A549 (cell line): Measurements from ENCODE around the gene CD200R1L. TPM values are rescaled to one million over a fixed set of nuclear protein-coding genes. Genes with fewer than 3 reads are reported as not detected.

ENCODE experiments used
- ATAC-seq, 2 experiments: fragments of 200-7000 bp in 1 of 2; fragments of >200 bp in 1 of 2; cut with Nextera tagmentation in 1 of 2; cut with Tn5 transposase in 1 of 2; 3 replicates each; pipeline versions ENCODE4 v1.8.0 to v1.9.1; 2018 to 2020; ENCODE audit warnings: mild to moderate bottlenecking in 1 of 2, moderate library complexity in 1 of 2
- CTCF ChIA-PET: fragments of 300-600 bp; sonication (Branson Sonifier 250); formaldehyde crosslinking; extraction: SDS; loops from one replicate; lab custom pipeline; 2021; ENCODE audit warnings: antibody characterized with exemption, inconsistent platforms; lab: Yijun Ruan, JAX
- POLR2A ChIA-PET: fragments of 350-600 bp; formaldehyde crosslinking; extraction: SDS; loops from one replicate; lab custom pipeline; 2021; ENCODE audit warnings: antibody characterized with exemption, inconsistent platforms; lab: Yijun Ruan, JAX
- DNase-seq, 2 experiments: peaks; one replicate each; pipeline versions ENCODE4 v3.0.0 to v3.0.0-alpha.2; 2011 to 2016; ENCODE audit warnings: low read depth in 1 of 2, low spot score in 1 of 2
- FAIRE-seq: peaks from 2 replicates; lab custom pipeline; 2011; peaks lifted over from hg19 to GRCh38; lab: Jason Lieb, UNC
- H3K27ac ChIP-seq, 2 experiments: fragments of >200 bp; sonication (Bioruptor Twin); formaldehyde crosslinking; 3 replicates each; pipeline ENCODE4 v1.5.1; 2016 to 2017
- H3K4me1 ChIP-seq: fragments of >200 bp; sonication (Bioruptor Twin); formaldehyde crosslinking; 3 replicates; pipeline ENCODE4 v1.6.1; 2016
- H3K4me2 ChIP-seq: fragments of >200 bp; sonication (Bioruptor Twin); formaldehyde crosslinking; 3 replicates; pipeline ENCODE4 v1.6.1; 2016
- H3K4me3 ChIP-seq: fragments of >200 bp; sonication (Bioruptor Twin); formaldehyde crosslinking; 3 replicates; pipeline ENCODE4 v1.5.1; 2016
- H3K9me3 ChIP-seq: fragments of >200 bp; sonication (Bioruptor Twin); formaldehyde crosslinking; 3 replicates; pipeline ENCODE4 v1.6.1; 2016
- BHLHE40 ChIP-seq: IDR thresholded peaks from 2 replicates; pipeline ENCODE4 v1.6.1; 2012; ENCODE audit warnings: low read depth, low read length, inconsistent platforms
- CBX2 ChIP-seq: fragments of 200-600 bp; sonication (generic); IDR thresholded peaks from 2 replicates; pipeline ENCODE4 v1.6.1; 2016; ENCODE audit warnings: low read depth, mild to moderate bottlenecking, borderline replicate concordance
- CBX8 ChIP-seq: fragments of 200-600 bp; sonication (generic); IDR thresholded peaks from 2 replicates; pipeline ENCODE4 v1.6.1; 2016
- CEBPB ChIP-seq, 2 experiments: fragments of >200 bp in 1 of 2; sonication (Bioruptor Twin) in 1 of 2; formaldehyde crosslinking in 1 of 2; IDR thresholded peaks; 2 replicates each; pipeline ENCODE4 v1.6.1; 2012 to 2016
- CHD2 ChIP-seq: fragments of 150-350 bp; IDR thresholded peaks from 2 replicates; pipeline ENCODE4 v1.6.1; 2014; ENCODE audit warnings: low read length; ENCODE audit not compliant: partially characterized antibody
- CHD4 ChIP-seq: fragments of 200-600 bp; sonication (generic); IDR thresholded peaks from 2 replicates; pipeline ENCODE4 v1.6.1; 2016; ENCODE audit warnings: antibody characterized with exemption, mild to moderate bottlenecking, borderline replicate concordance
- E2F6 ChIP-seq: IDR thresholded peaks from 2 replicates; pipeline ENCODE4 v1.6.1; 2012; ENCODE audit warnings: low read depth, borderline replicate concordance
- FOSB ChIP-seq: fragments of 250-450 bp; sonication (Bioruptor Pico); IDR thresholded peaks from 2 replicates; pipeline ENCODE4 v1.5.0; 2020; ENCODE audit warnings: mild to moderate bottlenecking, moderate library complexity
- HOXB5 ChIP-seq: fragments of 250-450 bp; sonication (Bioruptor Pico); IDR thresholded peaks from 2 replicates; pipeline ENCODE4 v1.5.0; 2020; ENCODE audit warnings: mild to moderate bottlenecking, moderate library complexity
- JUN ChIP-seq, 2 experiments: fragments of >200 bp; sonication (Bioruptor Twin); formaldehyde crosslinking; IDR thresholded peaks; 2 replicates in 1 of 2; 3 replicates in 1 of 2; pipeline ENCODE4 v1.6.1; 2016 to 2017
- JUNB ChIP-seq: fragments of >200 bp; sonication (Bioruptor Twin); formaldehyde crosslinking; IDR thresholded peaks from 2 replicates; pipeline ENCODE4 v1.6.1; 2016
- MYC ChIP-seq: IDR thresholded peaks from 2 replicates; pipeline ENCODE4 v1.6.1; 2012; ENCODE audit warnings: mild to moderate bottlenecking, inconsistent platforms, low read length, improper control_type of control experiment, borderline replicate concordance
- NFE2L2 ChIP-seq: fragments of 150-350 bp; conservative IDR thresholded peaks from 2 replicates; pipeline ENCODE4 v1.6.1; 2014; ENCODE audit warnings: low read length
- NPAS2 ChIP-seq: fragments of 250-450 bp; sonication (Bioruptor Pico); IDR thresholded peaks from 2 replicates; pipeline ENCODE4 v1.8.0; 2022; ENCODE audit warnings: mild to moderate bottlenecking, moderate library complexity, borderline replicate concordance
- POLR2AphosphoS2 ChIP-seq: conservative IDR thresholded peaks from 2 replicates; pipeline ENCODE4 v1.6.1; 2012; ENCODE audit warnings: low read length, improper control_type of control experiment, inconsistent platforms
- RAD21 ChIP-seq, 2 experiments: fragments of >200 bp in 1 of 2; sonication (Bioruptor Twin) in 1 of 2; formaldehyde crosslinking in 1 of 2; IDR thresholded peaks in 1 of 2; conservative IDR thresholded peaks in 1 of 2; 2 replicates in 1 of 2; 3 replicates in 1 of 2; pipeline ENCODE4 v1.6.1; 2012 to 2018; ENCODE audit warnings: inconsistent platforms in 1 of 2
- RARB ChIP-seq: fragments of 250-450 bp; sonication (Bioruptor Pico); IDR thresholded peaks from 2 replicates; pipeline ENCODE4 v1.8.0; 2021; ENCODE audit warnings: mild to moderate bottlenecking, moderate library complexity
- RCOR1 ChIP-seq: fragments of 150-350 bp; IDR thresholded peaks from 2 replicates; pipeline ENCODE4 v1.6.1; 2014; ENCODE audit warnings: antibody characterized with exemption, low read length, low read depth
- SMC3 ChIP-seq: fragments of >200 bp; sonication (Bioruptor Twin); formaldehyde crosslinking; IDR thresholded peaks from 3 replicates; pipeline ENCODE4 v1.6.1; 2018; ENCODE audit warnings: inconsistent platforms
- TFCP2L1 ChIP-seq: fragments of 250-450 bp; sonication (Bioruptor Pico); IDR thresholded peaks from 2 replicates; pipeline ENCODE4 v1.5.0; 2021; ENCODE audit warnings: mild to moderate bottlenecking
- TP53 ChIP-seq: fragments of 250-450 bp; sonication (Bioruptor Pico); IDR thresholded peaks from 2 replicates; pipeline ENCODE4 v1.5.0; 2021; ENCODE audit warnings: mild to moderate bottlenecking, moderate library complexity
- WGBS: methylation state at CpG from one replicate; pipeline ENCODE4 v1.1.6; 2017; ENCODE audit errors: missing lambda C conversion rate; 5-methylcytosine and 5-hydroxymethylcytosine counted together
- polyA plus RNA-seq, 4 experiments: library from polyadenylated mRNA; depleted of rRNA in 3 of 4; stranded (reverse); fragments of >200 nt; fragmentation: RNase III in 1 of 4; extraction: RNeasy Plus Mini Kit Qiagen cat#74134 plus additional on column Dnase treatment in 1 of 4; gene quantifications; 2 replicates in 3 of 4; 3 replicates in 1 of 4; pipeline ENCODE4 v1.2.3, GENCODE V29; 2011 to 2017
- TF ChIP-seq, protein P1 (sequence below): IDR thresholded peaks from 2 replicates; pipeline ENCODE4 v1.6.1; 2012
- TF ChIP-seq, protein P2 (sequence below): IDR thresholded peaks from 2 replicates; pipeline ENCODE4 v1.6.1; 2012
- TF ChIP-seq, protein P3 (sequence below): fragments of 150-350 bp; IDR thresholded peaks from 2 replicates; pipeline ENCODE4 v1.6.1; 2014; ENCODE audit warnings: low read depth, mild to moderate bottlenecking, low read length
- TF ChIP-seq, protein P4 (sequence below): fragments of 450-650 bp; IDR thresholded peaks from 2 replicates; pipeline ENCODE4 v1.6.1; 2014; ENCODE audit warnings: antibody characterized with exemption
- TF ChIP-seq, protein P5 (sequence below): fragments of 250-450 bp; sonication (Bioruptor Pico); IDR thresholded peaks from 2 replicates; pipeline ENCODE4 v1.5.0; 2021; ENCODE audit warnings: mild to moderate bottlenecking, moderate library complexity, borderline replicate concordance

The CD200R1L gene
- polyA plus RNA-seq, 2 of the 4 experiments (the other 2 are of a cell fraction), result 0.10 TPM; not detected in 1

DNA sequence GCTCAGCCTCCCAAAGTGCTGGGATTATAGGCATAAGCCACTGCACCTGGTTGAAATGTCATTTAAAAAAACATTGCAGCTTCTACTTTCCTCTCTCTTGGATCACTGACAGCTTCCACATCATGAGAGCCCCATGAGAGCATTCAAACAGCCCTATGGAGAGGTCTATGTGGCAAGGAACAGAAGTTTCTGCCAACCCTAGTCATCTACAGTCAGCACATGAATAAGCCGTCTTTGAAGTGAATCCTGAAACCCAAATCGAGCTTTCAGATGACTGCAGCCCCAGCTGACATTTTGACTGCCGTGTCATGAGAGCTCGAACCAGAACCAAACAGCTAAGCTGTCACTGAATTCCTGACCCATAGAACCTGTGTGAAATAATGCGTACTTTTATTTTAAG, 39.8 kb downstream of the CD200R1L start:
- Histone ChIP-seq H3K4me2 (no peak overlapping the region), H3K27ac (peak overlapping the region in 1 of 2 experiments; percentile 27; a peak in 1 of 6 replicates), H3K4me3 (no peak overlapping the region), H3K4me1 (peaks cover 17% of the 10 kb centered on the region), H3K9me3 (no peaks in the 10 kb centered on the region)
- ChIA-PET CTCF (interaction anchor here (1.0 to 3.8 kb wide), 7 partner anchors 9 to 173 kb away, joined by 3 to 29 read pairs (median 5); partner anchors contain the start of gene CCDC80), POLR2A (no interaction called here)
- DNase-seq (no peak), FAIRE-seq (no peak), ATAC-seq (no peak)
- no peak for TF ChIP-seq NPAS2 (CRISPR knock-in tag)
- TF ChIP-seq SMC3, result no peak
- TF ChIP-seq TP53 (CRISPR knock-in tag), result no peak
- no peak for TF ChIP-seq RCOR1
- TF ChIP-seq, protein P1, sequence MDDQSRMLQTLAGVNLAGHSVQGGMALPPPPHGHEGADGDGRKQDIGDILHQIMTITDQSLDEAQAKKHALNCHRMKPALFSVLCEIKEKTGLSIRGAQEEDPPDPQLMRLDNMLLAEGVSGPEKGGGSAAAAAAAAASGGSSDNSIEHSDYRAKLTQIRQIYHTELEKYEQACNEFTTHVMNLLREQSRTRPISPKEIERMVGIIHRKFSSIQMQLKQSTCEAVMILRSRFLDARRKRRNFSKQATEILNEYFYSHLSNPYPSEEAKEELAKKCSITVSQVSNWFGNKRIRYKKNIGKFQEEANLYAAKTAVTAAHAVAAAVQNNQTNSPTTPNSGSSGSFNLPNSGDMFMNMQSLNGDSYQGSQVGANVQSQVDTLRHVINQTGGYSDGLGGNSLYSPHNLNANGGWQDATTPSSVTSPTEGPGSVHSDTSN, result no peak
- no peak for TF ChIP-seq JUNB
- TF ChIP-seq CBX2, result no peak
- TF ChIP-seq, protein P2, sequence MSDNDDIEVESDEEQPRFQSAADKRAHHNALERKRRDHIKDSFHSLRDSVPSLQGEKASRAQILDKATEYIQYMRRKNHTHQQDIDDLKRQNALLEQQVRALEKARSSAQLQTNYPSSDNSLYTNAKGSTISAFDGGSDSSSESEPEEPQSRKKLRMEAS, result no peak
- WGBS, result 72% methylated on average over 5 of the region's 5 CpGs

- peaks cover 17% of the 10 kb centered on the region for H3K4me1 ChIP-seq
- H3K4me3 ChIP-seq, result no peak overlapping the region
- no peak overlapping the region for H3K27ac ChIP-seq
- POLR2A ChIA-PET, result no interaction called here
- H3K4me2 ChIP-seq, result no peak overlapping the region
- WGBS, result 85% methylated on average over 5 of the region's 5 CpGs
- CTCF ChIA-PET, result interaction anchor here (1.2 to 1.8 kb wide), 3 partner anchors 9 to 174 kb away, joined by 3 to 4 read pairs (median 3); no protein-coding TSS in a partner anchor
- FAIRE-seq, result no peak
- no peaks in the 10 kb centered on the region for H3K9me3 ChIP-seq
- TF ChIP-seq, protein P3, sequence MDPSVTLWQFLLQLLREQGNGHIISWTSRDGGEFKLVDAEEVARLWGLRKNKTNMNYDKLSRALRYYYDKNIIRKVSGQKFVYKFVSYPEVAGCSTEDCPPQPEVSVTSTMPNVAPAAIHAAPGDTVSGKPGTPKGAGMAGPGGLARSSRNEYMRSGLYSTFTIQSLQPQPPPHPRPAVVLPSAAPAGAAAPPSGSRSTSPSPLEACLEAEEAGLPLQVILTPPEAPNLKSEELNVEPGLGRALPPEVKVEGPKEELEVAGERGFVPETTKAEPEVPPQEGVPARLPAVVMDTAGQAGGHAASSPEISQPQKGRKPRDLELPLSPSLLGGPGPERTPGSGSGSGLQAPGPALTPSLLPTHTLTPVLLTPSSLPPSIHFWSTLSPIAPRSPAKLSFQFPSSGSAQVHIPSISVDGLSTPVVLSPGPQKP, result no peak
- TF ChIP-seq CHD2, result no peak
- no peak for TF ChIP-seq E2F6
- TF ChIP-seq, protein P4, sequence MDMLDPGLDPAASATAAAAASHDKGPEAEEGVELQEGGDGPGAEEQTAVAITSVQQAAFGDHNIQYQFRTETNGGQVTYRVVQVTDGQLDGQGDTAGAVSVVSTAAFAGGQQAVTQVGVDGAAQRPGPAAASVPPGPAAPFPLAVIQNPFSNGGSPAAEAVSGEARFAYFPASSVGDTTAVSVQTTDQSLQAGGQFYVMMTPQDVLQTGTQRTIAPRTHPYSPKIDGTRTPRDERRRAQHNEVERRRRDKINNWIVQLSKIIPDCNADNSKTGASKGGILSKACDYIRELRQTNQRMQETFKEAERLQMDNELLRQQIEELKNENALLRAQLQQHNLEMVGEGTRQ, result no peak
- no peak for TF ChIP-seq JUNB
- TF ChIP-seq, all 56 proteins: peak for 0
- DNase-seq (no peak), ATAC-seq (no peak)
Measured at GRCh38 chr3:112805126-112805525, 41.5 kb downstream of the CD200R1L start.

- ATAC-seq (no peak), DNase-seq (no peak), FAIRE-seq (no peak)
- Histone ChIP-seq H3K4me3 (no peak overlapping the region), H3K4me2 (no peak overlapping the region), H3K4me1 (peaks cover 24% of the 10 kb centered on the region), H3K27ac (no peak overlapping the region), H3K9me3 (no peaks in the 10 kb centered on the region)
- CTCF ChIA-PET, result interaction anchor here (1.0 to 1.8 kb wide), 5 partner anchors 10 to 162 kb away, joined by 3 read pairs; no protein-coding TSS in a partner anchor
- POLR2A ChIA-PET, result no interaction called here
- WGBS, result 97% methylated on average over 1 of the region's 1 CpG
- TF ChIP-seq CHD4 (no peak), HOXB5 (no peak), BHLHE40 (no peak), NFE2L2 (no peak), MYC (no peak), TFCP2L1 (CRISPR knock-in tag) (no peak), RAD21 (conservative IDR thresholded peaks at IDR 0.05 in 1 of 2, IDR thresholded peaks at IDR 0.05 in 1 of 2) (no peak), POLR2AphosphoS2 (no peak), CBX8 (no peak), CEBPB (IDR thresholded peaks at IDR 0.05) (no peak), CHD2 (no peak), JUN (IDR thresholded peaks at IDR 0.05) (no peak), NPAS2 (CRISPR knock-in tag) (no peak), RARB (CRISPR knock-in tag) (no peak), FOSB (CRISPR knock-in tag) (no peak)
- TF ChIP-seq, protein P2, result no peak
- TF ChIP-seq, protein P5, sequence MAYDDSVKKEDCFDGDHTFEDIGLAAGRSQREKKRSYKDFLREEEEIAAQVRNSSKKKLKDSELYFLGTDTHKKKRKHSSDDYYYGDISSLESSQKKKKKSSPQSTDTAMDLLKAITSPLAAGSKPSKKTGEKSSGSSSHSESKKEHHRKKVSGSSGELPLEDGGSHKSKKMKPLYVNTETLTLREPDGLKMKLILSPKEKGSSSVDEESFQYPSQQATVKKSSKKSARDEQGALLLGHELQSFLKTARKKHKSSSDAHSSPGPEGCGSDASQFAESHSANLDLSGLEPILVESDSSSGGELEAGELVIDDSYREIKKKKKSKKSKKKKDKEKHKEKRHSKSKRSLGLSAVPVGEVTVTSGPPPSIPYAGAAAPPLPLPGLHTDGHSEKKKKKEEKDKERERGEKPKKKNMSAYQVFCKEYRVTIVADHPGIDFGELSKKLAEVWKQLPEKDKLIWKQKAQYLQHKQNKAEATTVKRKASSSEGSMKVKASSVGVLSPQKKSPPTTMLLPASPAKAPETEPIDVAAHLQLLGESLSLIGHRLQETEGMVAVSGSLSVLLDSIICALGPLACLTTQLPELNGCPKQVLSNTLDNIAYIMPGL (CRISPR knock-in tag), result no peak
Measured at GRCh38 chr3:112804021-112804420, 42.6 kb downstream of the CD200R1L start.
